Keratinocyte (primary cell): Measurements from ENCODE around the gene TRAPPC1.

Experiments
- EZH2 ChIP-seq: IDR thresholded peaks from one replicate; pipeline ENCODE4 v1.6.1; 2012; ENCODE audit warnings: inconsistent platforms, mild to moderate bottlenecking, low read length, moderate library complexity
- TF ChIP-seq, protein P1 (sequence below), 3 experiments: IDR thresholded peaks in 1 of 3; conservative IDR thresholded peaks in 1 of 3; optimal IDR thresholded peaks in 1 of 3; 2 replicates in 2 of 3; 3 replicates in 1 of 3; pipeline versions ENCODE3 to v1.5.1; 2011; ENCODE audit warnings: low read length in 3 of 3, mild to moderate bottlenecking in 3 of 3, moderate library complexity in 2 of 3, control low read depth in 1 of 3, inconsistent platforms in 1 of 3; ENCODE audit not compliant: insufficient read depth in 2 of 3; ENCODE audit errors: extremely low read depth in 1 of 3

DNA sequence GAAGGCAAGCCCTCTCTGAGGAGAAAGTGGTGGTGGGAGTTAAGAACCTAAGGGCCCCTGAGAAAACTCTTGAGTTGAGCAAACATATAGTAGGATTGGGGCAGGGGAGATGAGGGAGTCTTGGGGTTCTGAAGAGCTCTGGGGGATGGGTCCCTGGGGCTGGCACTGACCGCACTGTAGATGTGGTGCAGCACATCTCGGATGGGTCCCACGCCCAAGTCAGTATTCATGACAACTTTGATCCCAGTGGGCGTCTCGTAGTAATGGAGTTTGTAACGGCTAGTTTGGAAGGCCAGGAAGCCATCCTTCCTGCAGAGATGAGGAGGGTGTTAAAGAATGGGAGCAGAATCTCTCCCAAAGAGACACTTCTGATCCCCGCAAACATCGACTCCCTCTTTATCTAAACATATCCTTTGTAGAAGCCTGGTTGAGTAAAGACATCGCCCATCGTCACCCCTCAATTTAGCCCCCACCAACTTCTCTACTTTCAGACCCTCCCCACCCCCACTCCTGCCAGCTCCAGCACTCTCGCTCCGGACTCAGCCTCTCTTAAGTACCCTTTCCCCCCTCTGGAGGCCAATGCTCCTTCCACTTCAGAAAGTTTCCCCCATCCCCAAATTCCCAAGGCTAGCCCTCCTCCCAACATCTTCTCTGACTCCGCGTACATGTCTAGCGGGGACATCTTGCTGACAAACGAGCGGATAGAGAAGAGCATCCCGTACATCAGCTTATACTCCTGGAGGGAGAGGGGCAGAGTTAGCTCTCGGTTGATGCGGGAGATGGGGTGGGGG, 710 bp downstream of the TRAPPC1 start:
- TF ChIP-seq, protein P1, sequence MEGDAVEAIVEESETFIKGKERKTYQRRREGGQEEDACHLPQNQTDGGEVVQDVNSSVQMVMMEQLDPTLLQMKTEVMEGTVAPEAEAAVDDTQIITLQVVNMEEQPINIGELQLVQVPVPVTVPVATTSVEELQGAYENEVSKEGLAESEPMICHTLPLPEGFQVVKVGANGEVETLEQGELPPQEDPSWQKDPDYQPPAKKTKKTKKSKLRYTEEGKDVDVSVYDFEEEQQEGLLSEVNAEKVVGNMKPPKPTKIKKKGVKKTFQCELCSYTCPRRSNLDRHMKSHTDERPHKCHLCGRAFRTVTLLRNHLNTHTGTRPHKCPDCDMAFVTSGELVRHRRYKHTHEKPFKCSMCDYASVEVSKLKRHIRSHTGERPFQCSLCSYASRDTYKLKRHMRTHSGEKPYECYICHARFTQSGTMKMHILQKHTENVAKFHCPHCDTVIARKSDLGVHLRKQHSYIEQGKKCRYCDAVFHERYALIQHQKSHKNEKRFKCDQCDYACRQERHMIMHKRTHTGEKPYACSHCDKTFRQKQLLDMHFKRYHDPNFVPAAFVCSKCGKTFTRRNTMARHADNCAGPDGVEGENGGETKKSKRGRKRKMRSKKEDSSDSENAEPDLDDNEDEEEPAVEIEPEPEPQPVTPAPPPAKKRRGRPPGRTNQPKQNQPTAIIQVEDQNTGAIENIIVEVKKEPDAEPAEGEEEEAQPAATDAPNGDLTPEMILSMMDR (optimal IDR thresholded peaks at IDR 0.05 in 1 of 3, IDR thresholded peaks at IDR 0.05 in 1 of 3, conservative IDR thresholded peaks at IDR 0.05 in 1 of 3; ENCODE audit: extremely low read depth in 1 of 3, insufficient read depth in 2 of 3, low read length in 3 of 3): no peak
- no peak for TF ChIP-seq EZH2
